D721Med (cell line): ENCODE measurements around the gene KRTAP5-7.
"Not testable (repeated sequence)": the region's sequence is repeated elsewhere in the genome, so short reads cannot be mapped to it uniquely, and the experiment has no call there.

ENCODE experiments used
- DNase-seq: peaks from one replicate; pipeline ENCODE4 v3.0.0; 2011; ENCODE audit warnings: low spot score; ENCODE audit not compliant: insufficient read length
- FAIRE-seq: peaks from 2 replicates; lab custom pipeline; 2011; peaks lifted over from hg19 to GRCh38; lab: Jason Lieb, UNC
- CTCF ChIP-seq: IDR thresholded peaks from 2 replicates; pipeline ENCODE4 v1.5.1; 2012; ENCODE audit warnings: mild to moderate bottlenecking, control low read depth; ENCODE audit not compliant: insufficient read depth; ENCODE audit errors: missing control alignments

The KRTAP5-7 gene

GRCh38 chr11:71537537-71537936 lies 10.5 kb downstream of the KRTAP5-7 start:
- no peak for TF ChIP-seq CTCF
- FAIRE-seq (no peak), DNase-seq (no peak)

GRCh38 chr11:71537977-71538665 lies 11.1 kb downstream of the KRTAP5-7 start, which contains the start of gene KRTAP5-8:
Gene KRTAP5-8 (plus strand): TSS chr11:71538025. CDS start chr11:71538056, 31 bp downstream.
- FAIRE-seq, DNase-seq: not testable (repeated sequence)

- TF ChIP-seq CTCF: no peak
- FAIRE-seq (no peak), DNase-seq (no peak)
Measured at GRCh38 chr11:71538666-71538990, 11.6 kb downstream of the KRTAP5-7 start.

GRCh38 chr11:71539017-71539416 lies 11.9 kb downstream of the KRTAP5-7 start:
- FAIRE-seq (no peak), DNase-seq (no peak)
- no peak for TF ChIP-seq CTCF

- not testable (repeated sequence) for DNase-seq, FAIRE-seq
Measured at GRCh38 chr11:71539971-71540370, 12.9 kb downstream of the KRTAP5-7 start.

- FAIRE-seq: not testable (repeated sequence)
Measured at GRCh38 chr11:71540521-71541304, 13.6 kb downstream of the KRTAP5-7 start.

GRCh38 chr11:71542382-71542781 lies 15.3 kb downstream of the KRTAP5-7 start:
- no peak for DNase-seq
- no peak for TF ChIP-seq CTCF
- no peak for FAIRE-seq

More at GRCh38 chr11:71540521-71541304, 13.6 kb downstream of the KRTAP5-7 start:
- DNase-seq: not testable (repeated sequence)

- DNase-seq (no peak), FAIRE-seq (no peak)
- TF ChIP-seq CTCF: no peak
Measured at GRCh38 chr11:71542879-71543777, 16.1 kb downstream of the KRTAP5-7 start.
